GM19452 (cell line): ENCODE measurements around the gene NT5DC4.
"Not testable (repeated sequence)": the region's sequence is repeated elsewhere in the genome, so short reads cannot be mapped to it uniquely, and the experiment has no call there.

Source experiments
- ATAC-seq: cut with Tn5 transposase; IDR thresholded peaks from one replicate; pipeline ENCODE4 v1.9.1; 2021; ENCODE audit not compliant: unreplicated experiment

NT5DC4 gene

DNA sequence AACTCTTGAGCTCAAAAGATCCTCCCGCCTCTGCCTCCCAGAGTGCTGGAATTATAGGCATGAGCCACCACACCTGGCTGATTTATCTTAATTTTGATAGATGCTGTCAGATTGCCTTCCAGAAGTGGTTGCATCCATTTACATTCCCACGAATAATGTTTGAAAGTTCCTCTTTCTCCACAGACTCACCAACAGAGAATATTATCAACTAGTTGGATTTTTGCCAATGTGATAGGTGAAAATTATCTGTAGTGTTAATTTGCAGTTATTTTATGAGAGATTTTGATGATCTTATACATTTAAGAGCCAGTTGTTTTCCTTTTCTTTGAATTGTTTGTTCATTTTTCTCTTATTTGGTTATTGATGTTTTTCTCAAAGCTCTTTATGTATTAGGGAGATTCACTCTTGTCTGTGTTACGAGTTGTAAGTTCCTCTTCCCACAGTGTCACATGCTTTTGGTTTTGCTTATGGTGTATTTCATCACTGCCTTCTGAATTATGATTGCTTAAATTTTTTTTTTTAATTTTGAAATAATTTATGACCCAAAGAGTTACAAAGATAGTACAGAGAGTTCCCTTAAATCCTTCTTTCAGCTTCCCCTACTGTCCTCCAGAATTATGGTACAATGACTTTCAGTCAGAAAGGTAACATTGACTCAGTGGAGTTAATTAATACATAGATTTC lies 20.7 kb upstream of the NT5DC4 start:
- ATAC-seq, result no peak

DNA sequence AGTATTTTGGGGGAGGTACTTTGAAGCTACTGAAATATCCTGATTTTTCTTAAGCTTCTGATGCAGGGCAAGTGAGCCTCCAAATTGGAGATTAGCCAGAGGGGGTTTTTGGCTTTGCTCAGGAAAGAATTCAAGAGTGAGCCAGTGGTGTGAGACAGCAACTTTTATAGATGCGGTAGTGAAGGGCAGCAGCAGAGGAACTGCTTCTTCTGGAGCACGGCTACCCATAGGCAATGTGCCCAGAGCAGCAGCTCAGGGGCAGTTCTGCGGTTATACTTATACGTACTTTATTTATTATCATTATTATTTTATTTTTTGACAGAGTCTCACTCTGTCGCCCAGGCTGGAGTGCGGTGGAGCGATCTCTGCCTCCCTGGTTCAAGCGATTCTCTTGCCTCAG lies 19.8 kb upstream of the NT5DC4 start:
- no peak for ATAC-seq

DNA sequence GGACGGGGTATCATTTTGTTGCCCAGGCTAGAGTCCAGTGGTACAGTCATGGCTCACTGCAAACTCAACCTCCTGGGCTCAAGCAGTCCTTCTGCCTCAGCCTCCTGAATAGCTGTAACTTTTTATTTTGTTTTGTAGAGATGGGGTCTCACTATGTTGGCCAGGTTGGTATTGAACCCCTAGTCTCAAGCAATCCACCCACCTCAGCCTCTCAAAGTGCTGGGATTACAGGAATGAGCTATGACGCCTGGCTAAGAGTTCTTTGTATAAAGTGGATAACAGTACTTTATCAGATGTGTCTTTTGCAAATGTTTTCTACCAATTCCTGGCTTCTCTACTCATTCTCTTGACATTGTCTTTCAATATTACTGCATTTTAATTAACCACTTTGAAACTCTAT lies 17.1 kb upstream of the NT5DC4 start:
- ATAC-seq, result no peak

DNA sequence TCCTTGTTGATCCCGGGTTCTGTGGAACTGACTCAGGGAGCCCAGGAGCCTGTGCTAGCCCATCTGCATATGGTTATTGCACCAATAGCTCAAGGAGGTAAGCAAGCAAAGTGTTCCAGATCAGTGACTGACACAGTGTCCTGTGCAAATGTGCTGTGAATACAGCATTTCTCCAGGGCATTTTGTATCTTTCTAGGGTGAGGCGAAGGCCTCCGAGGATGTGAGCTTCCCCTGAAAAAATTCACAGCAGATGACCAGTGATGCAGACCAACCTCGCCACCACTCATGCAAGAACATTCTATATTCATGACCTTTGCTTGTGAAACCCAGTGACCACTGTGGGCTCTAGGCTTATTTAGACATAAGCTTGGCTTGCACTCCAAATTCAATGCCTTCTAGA lies 15.2 kb upstream of the NT5DC4 start:
- no peak for ATAC-seq

DNA sequence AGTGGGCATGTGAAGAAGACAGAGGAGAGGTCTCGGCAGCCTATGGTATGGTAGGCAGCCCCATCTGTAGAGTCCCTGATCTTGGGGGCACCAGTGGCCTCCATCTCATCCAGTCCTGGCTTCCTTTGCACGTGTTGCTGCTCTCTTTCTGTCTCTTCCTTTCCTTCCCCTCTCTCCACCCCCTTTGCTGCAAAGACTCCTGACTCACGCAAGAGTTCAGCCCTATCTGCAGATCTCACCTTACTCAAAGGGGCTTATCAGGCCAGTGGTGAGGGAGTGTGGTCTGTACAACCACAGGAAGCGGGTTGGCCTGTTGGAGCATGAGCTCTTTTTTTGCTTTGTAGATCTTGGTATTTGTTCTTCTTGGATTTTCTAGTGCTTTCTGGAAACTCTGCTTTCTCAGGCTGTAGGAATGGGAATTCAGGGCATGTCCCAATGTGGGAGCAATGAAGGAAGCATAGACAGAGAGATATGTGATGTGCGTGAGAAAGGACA lies 14.6 kb upstream of the NT5DC4 start:
- ATAC-seq, result no peak

DNA sequence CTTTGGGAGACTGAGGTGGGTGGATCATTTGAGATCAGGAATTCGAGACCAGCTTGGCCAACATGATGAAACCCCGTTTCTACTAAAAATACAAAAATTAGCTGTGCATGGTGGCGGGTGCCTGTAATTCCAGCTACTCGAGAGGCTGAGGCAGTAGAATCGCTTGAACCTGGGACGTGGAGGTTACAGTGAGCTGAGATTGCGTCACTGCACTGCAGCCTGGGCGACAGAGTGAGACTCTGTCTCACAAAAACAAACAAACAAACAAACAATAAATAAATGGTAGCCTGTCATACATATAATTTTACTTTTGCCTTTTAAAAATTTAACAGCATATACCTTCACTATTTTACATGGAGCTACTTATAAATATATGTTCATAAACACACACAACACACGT lies 13.9 kb upstream of the NT5DC4 start:
- ATAC-seq, result not testable (repeated sequence)

DNA sequence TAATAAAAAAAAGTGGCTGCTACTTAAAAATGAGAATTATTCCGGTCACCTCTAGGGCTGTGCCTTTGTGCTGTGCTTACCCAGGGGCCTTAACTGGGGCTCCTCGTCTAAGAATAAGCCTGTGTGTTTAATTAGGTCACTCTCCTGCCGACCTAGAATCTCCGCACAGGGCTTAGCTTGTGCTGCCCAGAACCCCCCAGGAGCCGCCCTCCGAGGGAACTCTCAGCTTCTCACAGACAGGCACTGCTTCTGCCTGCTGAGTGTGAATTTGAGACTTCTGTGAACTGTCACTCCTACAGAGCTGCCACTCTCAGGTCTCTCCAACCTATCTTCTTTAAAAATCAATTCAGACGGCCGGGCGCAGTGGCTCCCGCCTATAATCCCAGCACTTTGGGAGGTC lies 11.9 kb upstream of the NT5DC4 start:
- no peak for ATAC-seq

DNA sequence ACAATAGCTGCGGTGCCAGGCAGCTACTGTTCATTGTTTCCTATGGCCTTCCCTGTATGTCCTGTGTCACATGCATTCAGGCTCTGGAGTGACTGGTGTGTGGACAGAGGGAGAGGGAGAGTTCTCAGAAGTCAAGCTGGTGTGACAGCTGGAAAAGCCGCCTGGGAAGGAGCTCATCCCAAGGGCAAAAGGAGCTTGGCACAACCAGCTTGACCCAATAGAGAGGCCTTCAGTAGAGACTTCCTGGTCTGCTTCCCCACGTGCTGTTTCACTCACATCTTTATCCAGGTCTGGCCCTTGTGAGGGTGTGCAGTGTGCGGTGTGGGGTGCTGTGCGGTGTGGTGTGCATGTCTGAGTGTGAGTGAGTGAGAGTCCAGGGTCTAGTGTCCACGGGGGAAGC lies 11.1 kb upstream of the NT5DC4 start:
- no peak for ATAC-seq

DNA sequence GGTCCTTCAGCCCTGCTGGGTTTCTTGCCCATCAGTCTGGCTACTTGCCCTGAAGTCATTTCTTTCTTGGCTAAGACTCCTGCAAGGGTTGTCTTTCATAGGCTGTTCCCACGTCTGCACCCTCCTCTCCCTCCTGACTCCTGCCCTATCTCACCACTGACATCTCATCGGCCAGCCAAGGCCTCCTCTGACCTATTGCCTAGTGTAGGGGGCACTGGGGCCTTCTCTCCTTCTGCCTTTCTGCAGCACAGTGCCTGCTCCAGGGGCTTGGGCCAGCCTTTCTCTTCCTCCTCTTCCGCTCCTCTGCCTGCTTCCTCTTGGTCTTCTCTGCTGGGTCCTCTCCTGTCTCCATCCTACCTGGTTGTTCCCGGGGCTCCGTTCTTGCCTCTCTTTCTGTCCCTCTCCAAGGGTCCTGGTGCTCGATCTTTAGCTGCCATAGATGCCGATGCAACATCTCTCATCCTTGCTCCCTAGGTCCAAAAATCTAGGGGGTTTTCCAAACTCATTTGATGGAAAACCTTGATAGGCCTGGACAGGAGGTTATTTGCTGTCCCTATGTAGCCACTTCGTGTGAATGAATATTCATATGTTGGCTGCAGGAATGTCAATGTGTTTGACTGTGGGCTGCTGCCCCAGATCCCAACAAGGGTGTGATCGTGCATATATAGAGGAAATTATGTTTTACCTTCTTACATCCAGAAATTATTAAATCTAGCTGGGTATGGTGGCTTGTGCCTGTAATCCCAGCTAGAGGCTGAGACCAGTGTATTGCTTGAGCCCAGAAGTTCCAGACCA lies 9.7 kb upstream of the NT5DC4 start:
- no peak for ATAC-seq

DNA sequence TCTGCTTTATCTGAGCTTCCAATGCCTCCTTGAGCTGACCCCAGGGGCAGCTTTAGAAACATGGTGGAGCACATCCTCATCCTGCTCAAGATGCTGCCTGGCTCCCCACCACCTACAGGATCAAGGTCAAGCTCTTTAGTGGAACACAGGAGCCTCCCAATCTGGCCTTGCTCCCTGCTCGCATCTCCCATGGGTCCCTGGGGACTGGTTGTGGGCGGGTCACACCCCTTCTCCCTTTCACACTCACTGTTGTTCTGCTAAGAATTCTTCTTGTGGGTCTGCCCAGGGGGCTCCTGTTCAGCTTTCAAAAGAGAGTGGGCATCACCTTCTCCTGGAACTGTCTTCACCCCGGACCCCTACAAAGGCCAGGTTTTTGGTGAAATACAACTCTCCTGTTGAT lies 8.4 kb upstream of the NT5DC4 start:
- ATAC-seq, result no peak

DNA sequence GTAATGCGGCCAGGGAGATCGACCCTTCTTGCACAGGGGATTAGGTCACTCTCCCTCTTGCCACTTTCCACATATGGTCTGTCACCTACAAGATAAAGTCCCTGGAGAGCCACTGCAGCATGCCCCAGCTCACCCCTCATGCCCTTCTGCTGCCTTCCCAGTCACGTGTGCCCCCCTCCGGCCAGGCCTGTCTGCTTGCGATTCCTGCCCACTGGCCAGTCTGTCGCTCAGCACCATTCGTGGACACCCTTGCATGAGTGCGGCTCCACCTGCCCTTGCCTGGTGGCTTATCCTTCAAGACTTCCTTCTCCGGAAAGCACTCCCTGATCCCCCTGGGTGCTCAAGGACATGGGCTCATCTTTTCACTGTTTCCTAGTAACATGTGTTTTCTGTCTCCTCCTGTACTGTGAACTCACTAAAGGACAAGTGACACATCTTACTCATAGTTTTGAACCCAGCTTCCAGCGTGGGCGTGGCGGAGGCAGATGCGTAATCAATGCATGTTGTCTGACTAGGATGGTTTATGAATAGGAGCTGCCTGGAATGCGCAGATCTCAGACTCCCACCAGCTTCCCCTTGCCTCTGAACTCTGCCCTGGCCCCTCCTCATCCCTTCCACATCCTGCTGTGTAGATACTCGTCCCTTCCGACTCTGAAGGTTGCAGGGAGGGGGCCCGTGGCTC lies 7.8 kb upstream of the NT5DC4 start:
- ATAC-seq, result no peak

DNA sequence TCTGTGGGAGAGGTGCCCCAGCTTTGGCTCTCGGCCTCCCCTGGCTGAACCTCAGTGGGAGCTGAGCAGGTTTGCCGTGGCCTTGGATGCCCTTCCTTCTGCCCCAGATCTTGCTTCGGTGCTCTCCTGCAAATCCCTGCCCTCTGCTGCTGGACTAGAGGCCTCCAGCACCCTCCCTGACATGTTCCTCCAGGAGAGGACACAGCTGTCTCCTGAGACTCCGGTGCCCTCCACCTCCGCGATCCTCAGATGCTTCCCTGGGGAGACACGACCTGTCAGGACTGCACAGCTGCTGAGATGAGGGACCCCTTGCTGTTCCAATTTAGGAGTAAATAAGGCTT lies 7.3 kb upstream of the NT5DC4 start:
- no peak for ATAC-seq

DNA sequence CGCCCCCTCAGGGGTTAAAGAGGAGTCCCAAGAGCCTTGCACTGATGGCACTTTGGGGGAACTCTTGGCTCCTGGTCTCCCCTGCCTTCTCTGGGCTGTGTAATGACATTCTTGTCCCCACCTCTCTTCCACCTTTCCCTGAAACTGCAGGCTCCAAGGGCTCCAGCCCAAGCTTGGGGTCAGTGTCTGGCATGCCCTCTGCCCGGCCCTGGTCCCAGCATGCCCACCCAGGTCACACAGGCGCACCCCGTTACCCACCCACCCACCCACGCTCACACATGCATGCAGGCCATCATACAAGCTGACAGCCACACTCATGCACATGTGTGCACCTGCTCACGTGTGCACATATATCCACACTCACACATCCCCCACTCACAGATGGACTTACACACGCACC lies 6.9 kb upstream of the NT5DC4 start:
- no peak for ATAC-seq

DNA sequence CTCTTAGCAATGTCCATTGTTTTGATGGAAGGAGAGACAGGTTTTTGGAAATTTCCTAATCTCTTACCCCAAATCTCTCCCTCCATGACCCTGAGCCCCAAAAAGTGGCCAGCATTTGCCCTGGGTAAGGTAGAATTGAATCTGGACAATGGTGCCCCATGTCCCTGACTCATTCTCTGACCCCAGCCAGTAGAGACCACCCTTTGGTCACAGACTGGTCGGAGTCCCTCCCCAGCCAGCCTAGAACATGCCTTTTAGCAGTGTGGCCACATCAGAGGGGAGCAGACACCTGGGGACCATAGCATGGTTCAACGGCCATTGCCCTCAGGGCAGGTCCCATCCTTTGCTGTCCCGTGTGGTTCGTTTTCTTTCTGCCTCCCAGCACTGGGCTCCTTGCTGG lies 6.5 kb upstream of the NT5DC4 start:
- ATAC-seq, result no peak

DNA sequence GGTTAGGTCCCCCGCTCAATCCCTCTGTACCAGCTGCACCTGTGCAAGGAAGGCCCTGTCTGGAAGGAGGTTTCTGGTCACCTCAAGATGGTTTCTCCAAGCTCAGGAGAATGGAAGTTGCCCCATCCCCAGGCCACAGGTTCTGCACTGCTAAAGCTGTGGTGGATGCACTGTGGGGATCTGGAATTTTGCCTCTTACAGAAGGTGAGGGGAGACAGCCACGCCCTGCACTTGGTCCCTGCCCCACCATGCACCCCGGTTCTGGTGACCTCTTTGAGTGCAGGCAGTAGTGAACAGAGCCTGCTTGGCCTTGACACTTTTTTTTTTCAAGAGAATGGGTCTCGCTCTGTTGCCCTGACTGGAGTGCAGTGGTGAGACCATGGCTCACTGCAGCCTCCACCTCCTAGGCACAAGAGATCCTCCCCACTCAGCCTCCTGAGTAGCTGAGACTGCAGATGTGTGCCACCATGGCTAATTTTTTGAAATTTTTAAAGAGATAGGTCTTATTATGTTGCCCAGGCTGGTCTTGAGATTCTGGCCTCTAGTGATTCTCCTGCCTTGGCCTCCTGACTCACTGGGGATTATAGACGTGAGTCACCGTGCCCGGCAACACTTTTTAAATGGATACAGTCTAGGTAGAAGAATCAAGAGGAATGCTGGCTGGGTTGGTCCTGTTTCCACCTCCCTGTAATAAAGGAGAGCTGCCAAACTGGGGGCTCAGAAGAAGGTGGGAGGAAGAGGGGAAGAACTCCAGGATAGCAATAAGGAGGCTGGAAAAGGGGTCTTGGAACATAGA lies 5.8 kb upstream of the NT5DC4 start:
- no peak for ATAC-seq

DNA sequence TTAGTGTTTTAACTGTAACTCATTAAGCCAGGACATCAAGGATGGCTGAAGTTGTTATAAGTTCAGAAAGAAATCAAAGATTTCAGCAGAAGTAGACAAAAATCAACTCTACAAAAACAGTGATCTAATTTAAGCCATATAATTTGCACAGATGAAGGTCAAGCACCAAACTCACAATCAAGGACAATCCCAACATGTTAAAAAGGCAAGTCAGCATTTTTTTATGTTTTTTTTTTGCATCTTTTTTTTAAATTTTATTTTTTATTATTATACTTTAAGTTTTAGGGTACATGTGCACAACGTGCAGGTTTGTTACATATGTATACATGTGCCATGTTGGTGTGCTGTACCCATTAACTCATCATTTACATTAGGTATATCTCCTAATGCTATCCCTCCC lies 4.7 kb upstream of the NT5DC4 start:
- ATAC-seq, result not testable (repeated sequence)

DNA sequence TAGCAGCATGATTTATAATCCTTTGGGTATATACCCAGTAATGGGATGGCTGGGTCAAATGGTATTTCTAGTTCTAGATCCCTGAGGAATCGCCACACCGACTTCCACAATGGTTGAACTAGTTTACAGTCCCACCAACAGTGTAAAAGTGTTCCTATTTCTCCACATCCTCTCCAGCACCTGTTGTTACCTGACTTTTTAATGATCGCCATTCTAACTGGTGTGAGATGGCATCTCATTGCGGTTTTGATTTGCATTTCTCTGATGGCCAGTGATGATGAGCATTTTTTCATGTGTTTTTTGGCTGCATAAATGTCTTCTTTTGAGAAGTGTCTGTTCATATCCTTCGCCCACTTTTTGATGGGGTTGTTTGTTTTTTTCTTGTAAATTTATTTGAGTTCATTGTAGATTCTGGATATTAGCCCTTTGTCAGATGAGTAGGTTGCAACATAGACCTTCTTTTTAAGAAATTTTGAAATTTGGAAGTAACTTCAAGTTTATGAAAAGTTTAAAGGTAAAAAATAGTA lies 3.9 kb upstream of the NT5DC4 start:
- not testable (repeated sequence) for ATAC-seq

DNA sequence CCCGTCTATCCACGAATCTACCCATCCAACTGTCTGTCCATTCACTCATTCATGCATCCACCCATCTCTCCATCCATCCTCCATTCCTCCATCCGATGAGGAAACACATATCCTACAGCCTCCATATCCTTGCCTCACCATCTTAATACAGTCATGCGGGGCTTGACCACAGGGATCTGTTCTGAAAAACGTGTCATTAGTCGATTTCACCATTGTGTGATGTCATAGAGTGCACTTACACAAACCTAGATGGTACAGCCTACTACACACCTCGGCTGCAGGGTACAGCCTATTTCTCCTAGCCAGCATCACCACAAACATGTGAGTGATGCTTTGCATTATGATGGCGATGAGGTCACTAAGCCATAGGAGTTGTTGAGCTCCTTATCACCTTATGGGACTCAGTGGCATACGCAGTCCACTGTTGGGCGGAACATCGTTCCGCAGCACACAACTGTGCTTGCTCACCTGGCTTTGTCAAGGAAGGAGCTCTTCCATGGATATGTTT lies 1.9 kb upstream of the NT5DC4 start:
- no peak for ATAC-seq

DNA sequence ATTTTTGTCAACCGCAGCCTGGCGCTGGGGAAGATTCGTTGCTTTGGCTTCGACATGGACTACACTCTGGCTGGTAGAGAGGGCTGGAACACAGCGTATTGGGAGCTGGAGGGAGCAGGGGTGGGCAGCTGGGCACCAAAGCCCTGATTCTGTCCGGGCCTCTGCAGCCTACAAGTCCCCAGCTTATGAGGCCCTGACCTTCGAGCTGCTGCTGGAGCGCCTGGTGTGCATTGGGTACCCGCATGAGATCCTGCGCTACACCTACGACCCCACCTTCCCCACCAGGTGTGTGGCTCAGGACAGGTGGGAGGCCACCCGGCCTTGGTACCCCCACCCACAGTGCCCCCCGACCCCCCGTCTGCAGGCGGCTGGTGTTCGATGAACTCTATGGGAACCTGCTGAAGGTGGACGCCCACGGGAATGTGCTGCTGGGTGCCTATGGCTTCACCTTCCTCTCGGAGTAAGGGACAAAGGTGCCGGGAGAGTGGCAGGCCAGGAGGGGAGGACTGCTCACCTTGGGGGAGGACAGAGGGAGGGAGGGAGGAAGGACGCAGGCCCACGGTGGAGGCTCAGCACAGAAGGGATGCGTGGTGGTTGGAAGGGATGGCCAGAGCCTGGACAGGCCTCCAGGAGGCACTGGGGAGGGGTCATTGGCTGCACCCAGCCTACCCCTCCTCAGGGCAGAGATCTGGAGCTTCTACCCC lies 1.2 kb downstream of the NT5DC4 start:
- no peak for ATAC-seq

DNA sequence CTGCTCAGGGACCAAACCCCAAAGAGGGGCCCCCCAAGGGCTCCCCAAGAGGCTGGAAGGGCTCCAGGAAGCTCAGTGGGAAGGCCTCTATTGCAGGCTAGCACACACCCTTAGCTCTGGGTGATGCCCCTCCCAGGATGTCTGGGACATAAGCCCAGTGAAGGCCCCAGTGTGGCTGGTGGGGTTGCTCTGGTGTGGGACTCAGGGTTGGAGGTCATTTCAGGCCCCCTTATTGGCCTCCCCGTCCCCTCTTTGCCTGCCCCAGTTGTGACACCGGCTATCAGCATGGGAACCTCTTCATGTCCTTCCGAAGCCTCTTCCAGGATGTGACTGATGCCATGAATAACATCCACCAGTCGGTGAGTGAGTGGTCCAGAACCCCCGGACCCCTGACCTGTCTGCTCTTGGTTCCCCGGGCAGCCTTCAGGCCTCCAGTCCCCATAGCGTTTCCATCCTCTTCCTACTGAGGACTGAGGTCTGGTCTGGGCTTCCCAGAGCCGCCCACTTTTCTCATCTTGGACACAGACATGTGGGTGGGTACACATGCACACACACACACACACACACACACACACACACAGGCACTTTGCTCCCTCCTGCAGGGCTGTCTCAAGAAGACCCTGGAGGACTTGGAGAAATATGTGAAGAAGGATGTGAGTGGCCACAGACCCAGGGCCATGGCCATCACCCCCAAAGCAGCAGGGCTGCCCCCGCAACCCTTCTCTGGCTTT lies 2.2 kb downstream of the NT5DC4 start:
- no peak for ATAC-seq
